Measurements from ENCODE around the gene KYNU.

GRCh38 chr2:142849820-142850219 lies 27.6 kb upstream of the KYNU start:
- TF ChIP-seq TAF1 (IDR thresholded peaks at IDR 0.05; ENCODE audit: borderline replicate concordance, insufficient read depth, low read length) (no peak), REST (IDR thresholded peaks at IDR 0.05; ENCODE audit: insufficient read depth in 1 of 2, low read depth in 2 of 2, low read length in 2 of 2) (no peak), POLR2AphosphoS5 (IDR thresholded peaks at IDR 0.05; ENCODE audit: low read depth, low read length) (no peak)

Measured in PFSK-1 (cell line).